ENCODE results near the gene CDK6. TPM values are rescaled to one million over a fixed set of nuclear protein-coding genes. Genes with fewer than 3 reads are reported as not detected.

CDK6 gene
- total and polyA plus RNA-seq, 4 donors = 3.3 to 35.0 (median 12.0) TPM

DNA sequence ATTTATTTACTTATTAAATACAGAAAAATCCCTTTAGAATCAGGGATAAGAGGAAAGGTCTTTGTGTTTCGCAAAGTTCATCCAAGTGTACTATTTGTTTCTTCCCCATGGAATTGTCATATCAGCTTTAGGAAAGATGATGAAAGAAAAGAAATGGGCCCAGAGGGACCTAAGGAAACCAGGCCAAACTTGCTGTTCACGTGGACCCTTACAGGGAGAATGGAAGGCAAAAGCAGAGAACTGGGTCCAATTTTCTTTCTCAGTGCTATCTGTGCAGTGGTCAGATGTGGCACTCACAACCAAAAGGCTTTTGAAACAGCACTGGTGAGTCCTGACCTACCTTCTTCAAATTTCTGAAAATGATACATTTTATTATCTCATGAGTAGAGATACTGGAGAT, 192.6 kb downstream of the CDK6 start:
- no peak for DNase-seq (ENCODE audit: low spot score)
- Histone ChIP-seq H3K4me1 (ENCODE audit: control insufficient read depth in 4 of 4, insufficient read depth in 4 of 4, low read length in 3 of 4) (peaks cover 0 to 8% (median 0%) of the 10 kb centered on the region in 4 donors), H3K9me3 (ENCODE audit: control insufficient read depth in 4 of 4, low read length in 3 of 4) (no peaks in the 10 kb centered on the region), H3K9ac (ENCODE audit: low read depth in 1 of 2, low read length in 2 of 2) (no peak overlapping the region), H3K36me3 (ENCODE audit: control insufficient read depth in 4 of 4, insufficient read depth in 3 of 4, low read depth in 1 of 4, low read length in 3 of 4) (no peaks in the 10 kb centered on the region), H3K27me3 (ENCODE audit: control insufficient read depth in 4 of 4, insufficient read depth in 4 of 4, low read length in 3 of 4) (no peaks in the 10 kb centered on the region), H3K4me3 (ENCODE audit: low read depth in 1 of 3, low read length in 3 of 3) (no peak overlapping the region), H3K27ac (ENCODE audit: low read depth in 1 of 2, low read length in 2 of 2) (no peak overlapping the region)
- TF ChIP-seq, protein P1, sequence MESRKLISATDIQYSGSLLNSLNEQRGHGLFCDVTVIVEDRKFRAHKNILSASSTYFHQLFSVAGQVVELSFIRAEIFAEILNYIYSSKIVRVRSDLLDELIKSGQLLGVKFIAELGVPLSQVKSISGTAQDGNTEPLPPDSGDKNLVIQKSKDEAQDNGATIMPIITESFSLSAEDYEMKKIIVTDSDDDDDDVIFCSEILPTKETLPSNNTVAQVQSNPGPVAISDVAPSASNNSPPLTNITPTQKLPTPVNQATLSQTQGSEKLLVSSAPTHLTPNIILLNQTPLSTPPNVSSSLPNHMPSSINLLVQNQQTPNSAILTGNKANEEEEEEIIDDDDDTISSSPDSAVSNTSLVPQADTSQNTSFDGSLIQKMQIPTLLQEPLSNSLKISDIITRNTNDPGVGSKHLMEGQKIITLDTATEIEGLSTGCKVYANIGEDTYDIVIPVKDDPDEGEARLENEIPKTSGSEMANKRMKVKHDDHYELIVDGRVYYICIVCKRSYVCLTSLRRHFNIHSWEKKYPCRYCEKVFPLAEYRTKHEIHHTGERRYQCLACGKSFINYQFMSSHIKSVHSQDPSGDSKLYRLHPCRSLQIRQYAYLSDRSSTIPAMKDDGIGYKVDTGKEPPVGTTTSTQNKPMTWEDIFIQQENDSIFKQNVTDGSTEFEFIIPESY (IDR thresholded peaks at IDR 0.05) = no peak
- TF ChIP-seq JUND (IDR thresholded peaks at IDR 0.05) (no peak), FOXA1 (IDR thresholded peaks at IDR 0.05) (no peak), GABPA (IDR thresholded peaks at IDR 0.05 in 1 of 2, conservative IDR thresholded peaks at IDR 0.05 in 1 of 2) (no peak)
- TF ChIP-seq, protein P2, sequence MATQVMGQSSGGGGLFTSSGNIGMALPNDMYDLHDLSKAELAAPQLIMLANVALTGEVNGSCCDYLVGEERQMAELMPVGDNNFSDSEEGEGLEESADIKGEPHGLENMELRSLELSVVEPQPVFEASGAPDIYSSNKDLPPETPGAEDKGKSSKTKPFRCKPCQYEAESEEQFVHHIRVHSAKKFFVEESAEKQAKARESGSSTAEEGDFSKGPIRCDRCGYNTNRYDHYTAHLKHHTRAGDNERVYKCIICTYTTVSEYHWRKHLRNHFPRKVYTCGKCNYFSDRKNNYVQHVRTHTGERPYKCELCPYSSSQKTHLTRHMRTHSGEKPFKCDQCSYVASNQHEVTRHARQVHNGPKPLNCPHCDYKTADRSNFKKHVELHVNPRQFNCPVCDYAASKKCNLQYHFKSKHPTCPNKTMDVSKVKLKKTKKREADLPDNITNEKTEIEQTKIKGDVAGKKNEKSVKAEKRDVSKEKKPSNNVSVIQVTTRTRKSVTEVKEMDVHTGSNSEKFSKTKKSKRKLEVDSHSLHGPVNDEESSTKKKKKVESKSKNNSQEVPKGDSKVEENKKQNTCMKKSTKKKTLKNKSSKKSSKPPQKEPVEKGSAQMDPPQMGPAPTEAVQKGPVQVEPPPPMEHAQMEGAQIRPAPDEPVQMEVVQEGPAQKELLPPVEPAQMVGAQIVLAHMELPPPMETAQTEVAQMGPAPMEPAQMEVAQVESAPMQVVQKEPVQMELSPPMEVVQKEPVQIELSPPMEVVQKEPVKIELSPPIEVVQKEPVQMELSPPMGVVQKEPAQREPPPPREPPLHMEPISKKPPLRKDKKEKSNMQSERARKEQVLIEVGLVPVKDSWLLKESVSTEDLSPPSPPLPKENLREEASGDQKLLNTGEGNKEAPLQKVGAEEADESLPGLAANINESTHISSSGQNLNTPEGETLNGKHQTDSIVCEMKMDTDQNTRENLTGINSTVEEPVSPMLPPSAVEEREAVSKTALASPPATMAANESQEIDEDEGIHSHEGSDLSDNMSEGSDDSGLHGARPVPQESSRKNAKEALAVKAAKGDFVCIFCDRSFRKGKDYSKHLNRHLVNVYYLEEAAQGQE (IDR thresholded peaks at IDR 0.05) = no peak
- whole genome bisulfite sequencing = 55% methylated on average over 2 of the region's 2 CpGs

DNA sequence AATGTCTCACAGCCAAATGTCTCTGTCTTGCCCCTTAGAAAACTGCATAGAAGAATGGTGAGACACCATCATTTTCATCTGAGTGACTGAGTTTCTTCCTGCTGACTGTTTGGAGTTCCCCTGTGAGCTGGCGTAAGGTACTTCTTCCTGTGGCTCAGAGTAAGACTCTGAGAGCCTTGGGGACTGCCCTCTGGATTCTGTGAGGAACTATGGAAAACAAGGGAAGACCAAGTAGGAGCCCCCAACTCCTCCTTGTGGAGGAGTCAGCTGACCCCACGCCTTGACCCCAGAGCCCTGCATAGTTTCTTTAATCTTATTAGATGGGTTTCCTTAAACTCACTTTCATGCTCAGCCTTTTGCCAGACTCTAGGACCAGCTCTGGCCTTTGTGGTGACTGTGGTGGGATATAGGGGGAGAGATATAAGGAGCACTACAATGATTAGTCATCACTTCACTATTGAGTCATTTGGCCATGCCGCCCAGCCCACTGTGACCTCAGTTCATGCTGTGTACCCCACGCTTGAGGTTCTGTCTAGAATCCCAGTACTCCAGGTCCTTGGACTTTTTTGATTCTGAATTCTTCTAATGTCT, 194.4 kb downstream of the CDK6 start:
- no peak for DNase-seq (ENCODE audit: low spot score)
- Histone ChIP-seq H3K9ac (ENCODE audit: low read depth in 1 of 2, low read length in 2 of 2) (no peak overlapping the region), H3K4me3 (ENCODE audit: low read depth in 1 of 3, low read length in 3 of 3) (no peak overlapping the region), H3K27ac (ENCODE audit: low read depth in 1 of 2, low read length in 2 of 2) (no peak overlapping the region), H3K4me1 (ENCODE audit: control insufficient read depth in 4 of 4, insufficient read depth in 4 of 4, low read length in 3 of 4) (peaks cover 0 to 8% (median 0%) of the 10 kb centered on the region in 4 donors), H3K27me3 (ENCODE audit: control insufficient read depth in 4 of 4, insufficient read depth in 4 of 4, low read length in 3 of 4) (no peaks in the 10 kb centered on the region), H3K36me3 (ENCODE audit: control insufficient read depth in 4 of 4, insufficient read depth in 3 of 4, low read depth in 1 of 4, low read length in 3 of 4) (no peaks in the 10 kb centered on the region), H3K9me3 (ENCODE audit: control insufficient read depth in 4 of 4, low read length in 3 of 4) (no peaks in the 10 kb centered on the region)
- 87% methylated on average over 4 of the region's 4 CpGs for WGBS
- TF ChIP-seq TAF1 (conservative IDR thresholded peaks at IDR 0.05) (no peak), HNF4A (conservative IDR thresholded peaks at IDR 0.05) (no peak), RXRA (IDR thresholded peaks at IDR 0.05) (no peak), RAD21 (IDR thresholded peaks at IDR 0.05) (no peak), YY1 (IDR thresholded peaks at IDR 0.05) (no peak), NR2F2 (IDR thresholded peaks at IDR 0.05) (no peak), GABPA (IDR thresholded peaks at IDR 0.05 in 1 of 2, conservative IDR thresholded peaks at IDR 0.05 in 1 of 2) (no peak), FOXA1 (IDR thresholded peaks at IDR 0.05) (no peak), JUND (IDR thresholded peaks at IDR 0.05) (no peak)
- TF ChIP-seq, protein P2 (IDR thresholded peaks at IDR 0.05) = no peak
- TF ChIP-seq, protein P1 (IDR thresholded peaks at IDR 0.05) = no peak
- TF ChIP-seq, protein P3, sequence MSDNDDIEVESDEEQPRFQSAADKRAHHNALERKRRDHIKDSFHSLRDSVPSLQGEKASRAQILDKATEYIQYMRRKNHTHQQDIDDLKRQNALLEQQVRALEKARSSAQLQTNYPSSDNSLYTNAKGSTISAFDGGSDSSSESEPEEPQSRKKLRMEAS (IDR thresholded peaks at IDR 0.05) = no peak

Measured in liver (tissue), 9 donors.